Naive thymus-derived CD4-positive, alpha-beta T cell (primary cell): ENCODE data around the gene RNF227. TPM values are rescaled to one million over a fixed set of nuclear protein-coding genes. Genes with fewer than 3 reads are reported as not detected.
A peak's percentile ranks its signal among the peaks of the same experiment; 100 is the strongest.

Experiments
- ATAC-seq: fragments of 150-1000 bp; cut with Tn5 transposase; 2 replicates; pipeline ENCODE4 v1.10.0; 2021; ENCODE audit warnings: mild to moderate bottlenecking, moderate library complexity
- CTCF ChIA-PET: fragments of 350-600 bp; sonication (Branson Sonifier 250); formaldehyde crosslinking; loops from one replicate; lab custom pipeline; 2021; ENCODE audit warnings: antibody characterized with exemption; lab: Charles Lee
- POLR2A ChIA-PET: fragments of 350-600 bp; sonication (Branson Sonifier 250); formaldehyde crosslinking; loops from one replicate; lab custom pipeline; 2021; ENCODE audit warnings: antibody characterized with exemption, inconsistent platforms; lab: Charles Lee
- DNase-seq, 9 donors: peaks; one replicate each; pipeline versions ENCODE4 v3.0.0 to v3.0.0-alpha.2; 2020 to 2022; ENCODE audit warnings: mixed read lengths in 1 of 9
- H3K27ac ChIP-seq: one replicate; pipeline ENCODE4 v1.7.0; 2013; ENCODE audit warnings: mild to moderate bottlenecking, low read depth, low read length, moderate library complexity
- H3K27me3 ChIP-seq, 2 donors: one replicate each; pipeline ENCODE4 v1.7.0; 2013; ENCODE audit warnings: low read length in 2 of 2, mild to moderate bottlenecking in 2 of 2, moderate library complexity in 2 of 2; ENCODE audit not compliant: control insufficient read depth in 2 of 2, insufficient read depth in 2 of 2
- H3K36me3 ChIP-seq, 3 experiments: 1 replicate in 2 of 3; 2 replicates in 1 of 3; pipeline ENCODE4 v1.7.0; 2013; ENCODE audit warnings: low read length in 3 of 3, mild to moderate bottlenecking in 3 of 3, moderate library complexity in 1 of 3; ENCODE audit not compliant: insufficient read depth in 3 of 3, control insufficient read depth in 2 of 3
- H3K4me1 ChIP-seq, 2 donors: one replicate each; pipeline ENCODE4 v1.7.0; 2013; ENCODE audit warnings: low read length in 2 of 2, mild to moderate bottlenecking in 2 of 2, moderate library complexity in 1 of 2; ENCODE audit not compliant: control insufficient read depth in 2 of 2, insufficient read depth in 2 of 2
- H3K4me3 ChIP-seq: 2 replicates; pipeline ENCODE4 v1.7.0; 2013; ENCODE audit warnings: mild to moderate bottlenecking, low read length
- H3K9me3 ChIP-seq, 3 experiments: 1 replicate in 2 of 3; 2 replicates in 1 of 3; pipeline ENCODE4 v1.7.0; 2013; ENCODE audit warnings: low read length in 3 of 3; ENCODE audit not compliant: control insufficient read depth in 2 of 3
- H3K27ac Mint-ChIP-seq, 9 donors: one replicate each; pipeline ENCODE4 v1.8.0; 2020 to 2022; ENCODE audit warnings: mixed read lengths in 9 of 9, mild to moderate bottlenecking in 8 of 9, moderate library complexity in 5 of 9, inconsistent platforms in 2 of 9
- H3K27me3 Mint-ChIP-seq, 5 donors: one replicate each; pipeline ENCODE4 v1.8.0; 2021 to 2022; ENCODE audit warnings: mixed read lengths in 5 of 5, mild to moderate bottlenecking in 1 of 5
- H3K36me3 Mint-ChIP-seq, 5 donors: one replicate each; pipeline ENCODE4 v1.8.0; 2020 to 2022; ENCODE audit warnings: mixed read lengths in 5 of 5, mild to moderate bottlenecking in 3 of 5, inconsistent platforms in 1 of 5
- H3K4me1 Mint-ChIP-seq, 7 donors: one replicate each; pipeline ENCODE4 v1.8.0; 2020 to 2022; ENCODE audit warnings: mixed read lengths in 7 of 7, mild to moderate bottlenecking in 3 of 7, inconsistent platforms in 1 of 7
- H3K4me3 Mint-ChIP-seq, 10 donors: one replicate each; pipeline ENCODE4 v1.8.0; 2020 to 2022; ENCODE audit warnings: mild to moderate bottlenecking in 10 of 10, mixed read lengths in 10 of 10, moderate library complexity in 6 of 10, inconsistent platforms in 2 of 10
- H3K9me3 Mint-ChIP-seq, 11 donors: one replicate each; pipeline ENCODE4 v1.8.0; 2020 to 2022; ENCODE audit warnings: mixed read lengths in 11 of 11, mild to moderate bottlenecking in 4 of 11, inconsistent platforms in 1 of 11, moderate library complexity in 1 of 11
- intact Hi-C, 2 donors: fragments of 100-400 bp; cut with micrococcal nuclease; formaldehyde crosslinking; loops; one replicate each; pipeline ENCODE4 v1.15.1; 2023
- polyA plus RNA-seq, 2 donors: library from polyadenylated mRNA; unstranded; fragments of 300-500 nt; fragmentation: Illumina TruSeq; gene quantifications; one replicate each; pipeline ENCODE4 v1.2.3, GENCODE V29; 2021
- total RNA-seq, 6 experiments: library from RNA in 5 of 6; stranded (reverse) in 5 of 6; gene quantifications; 1 replicate in 5 of 6; 2 replicates in 1 of 6; pipeline ENCODE4 v1.2.3 and lab custom pipeline; 2021 to 2026

The RNF227 gene
- total and polyA plus RNA-seq, 7 experiments from 2014 or later = 2.6 to 8.2 (median 4.9) TPM

DNA sequence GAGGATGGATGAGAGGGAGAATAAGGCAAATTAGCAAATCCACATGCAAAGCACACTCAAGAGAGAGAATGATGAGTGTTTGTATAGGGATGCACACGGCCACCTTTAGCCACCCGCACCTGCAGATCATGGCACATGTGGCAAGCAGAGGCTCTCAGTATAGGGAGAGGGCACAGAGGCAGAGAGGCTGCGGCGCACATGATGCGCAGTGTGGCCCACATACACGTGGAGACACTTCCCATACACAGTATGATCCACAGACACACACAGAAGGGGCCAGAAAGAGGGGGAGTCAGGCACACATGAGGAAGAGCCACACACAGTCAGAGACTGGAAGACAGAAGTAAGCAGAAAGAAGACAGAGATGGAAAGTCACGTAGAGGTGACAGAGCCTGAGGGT, 34.0 kb downstream of the RNF227 start:
- no peaks in the 10 kb centered on the region for H3K27me3 Mint-ChIP-seq
- ChIA-PET CTCF (interaction anchor here (0.9 to 1.3 kb wide), 3 partner anchors 19 to 299 kb away, joined by 3 to 12 read pairs (median 4); partner anchors contain the start of gene MPDU1), POLR2A (interaction anchor here (0.5 to 2.6 kb wide), 6 partner anchors 11 to 252 kb away, joined by 3 to 11 read pairs (median 4); partner anchors contain the start of genes CNTROB and TRAPPC1)
- Histone ChIP-seq H3K9me3 (no peaks in the 10 kb centered on the region), H3K4me3 (no peak overlapping the region), H3K4me1 (peaks cover 12 to 35% of the 10 kb centered on the region in 2 donors), H3K27ac (peak overlapping the region; percentile 60), H3K36me3 (peaks cover 0 to 8% (median 4%) of the 10 kb centered on the region in 3 experiments), H3K27me3 (no peaks in the 10 kb centered on the region)
- DNase-seq = no peak
- peaks cover 0 to 6% (median 2%) of the 10 kb centered on the region in 5 donors for H3K36me3 Mint-ChIP-seq
- H3K4me3 Mint-ChIP-seq = no peak overlapping the region
- H3K4me1 Mint-ChIP-seq = peaks cover 0 to 7% (median 4%) of the 10 kb centered on the region in 7 donors
- intact Hi-C loops = loop anchor here in 1 of 2 donors (10.0 kb wide), 1 partner anchor 343 kb away; no protein-coding TSS in a partner anchor
- ATAC-seq = no peak
- no peak overlapping the region for H3K27ac Mint-ChIP-seq
- peaks cover 0 to 6% (median 0%) of the 10 kb centered on the region in 11 donors for H3K9me3 Mint-ChIP-seq

DNA sequence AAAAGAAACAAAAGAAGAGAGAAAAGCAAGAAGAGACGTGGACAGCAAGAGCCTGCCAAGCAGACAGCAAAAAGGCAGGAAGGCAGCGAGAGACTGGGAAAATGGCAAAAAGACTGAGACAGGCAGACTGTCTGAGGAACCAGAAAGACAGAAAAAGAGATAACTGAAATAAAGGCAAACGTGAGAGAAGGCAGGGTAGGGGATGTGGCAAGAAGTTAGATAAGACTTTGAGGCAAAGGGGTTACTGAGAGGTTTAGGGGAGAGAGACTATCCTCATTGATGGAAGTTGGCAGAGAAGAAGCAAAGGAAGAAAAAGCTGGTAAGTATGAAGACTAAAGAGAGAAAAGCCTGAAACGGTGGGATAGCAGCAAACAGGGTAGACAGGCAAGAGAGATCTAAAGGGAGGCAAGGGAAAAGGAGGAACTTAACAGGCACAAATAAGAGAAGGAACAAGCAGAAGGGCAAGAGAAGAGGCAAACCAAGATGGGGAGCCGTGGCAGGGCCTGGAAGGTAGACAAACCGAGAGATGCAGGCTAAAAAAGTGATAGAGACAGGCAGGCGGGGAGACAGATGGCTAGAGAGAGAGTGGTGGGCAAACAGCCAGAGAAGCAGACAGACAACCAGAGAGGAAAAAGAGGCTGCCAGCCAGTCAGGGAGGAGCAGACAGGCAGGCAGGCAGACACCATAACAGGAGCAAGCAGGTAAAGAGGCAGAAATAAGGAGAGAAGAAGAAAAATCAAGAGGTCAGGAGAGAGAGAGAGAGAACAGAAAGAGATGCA, 34.6 kb downstream of the RNF227 start:
- Histone ChIP-seq H3K27me3 (no peaks in the 10 kb centered on the region), H3K36me3 (peaks cover 0 to 8% (median 4%) of the 10 kb centered on the region in 3 experiments), H3K4me1 (peaks cover 7 to 35% of the 10 kb centered on the region in 2 donors), H3K27ac (peak overlapping the region; percentile 60), H3K9me3 (no peaks in the 10 kb centered on the region), H3K4me3 (no peak overlapping the region)
- Mint-ChIP-seq H3K27me3 (no peaks in the 10 kb centered on the region), H3K4me3 (no peak overlapping the region), H3K4me1 (peaks cover 0 to 10% (median 9%) of the 10 kb centered on the region in 7 donors), H3K36me3 (peaks cover under 1 to 8% (median 2%) of the 10 kb centered on the region in 5 donors), H3K27ac (no peak overlapping the region), H3K9me3 (peaks cover 0 to 6% (median 0%) of the 10 kb centered on the region in 11 donors)
- ChIA-PET POLR2A (interaction anchor here (0.8 kb wide), 1 partner anchor 38 kb away, joined by 3 read pairs; no protein-coding TSS in a partner anchor), CTCF (no interaction called here)
- intact Hi-C loops = loop anchor here in 1 of 2 donors (10.0 kb wide), 1 partner anchor 343 kb away; no protein-coding TSS in a partner anchor
- DNase-seq = peak in 2 of 9 donors; percentile 12 to 21
- no peak for ATAC-seq

DNA sequence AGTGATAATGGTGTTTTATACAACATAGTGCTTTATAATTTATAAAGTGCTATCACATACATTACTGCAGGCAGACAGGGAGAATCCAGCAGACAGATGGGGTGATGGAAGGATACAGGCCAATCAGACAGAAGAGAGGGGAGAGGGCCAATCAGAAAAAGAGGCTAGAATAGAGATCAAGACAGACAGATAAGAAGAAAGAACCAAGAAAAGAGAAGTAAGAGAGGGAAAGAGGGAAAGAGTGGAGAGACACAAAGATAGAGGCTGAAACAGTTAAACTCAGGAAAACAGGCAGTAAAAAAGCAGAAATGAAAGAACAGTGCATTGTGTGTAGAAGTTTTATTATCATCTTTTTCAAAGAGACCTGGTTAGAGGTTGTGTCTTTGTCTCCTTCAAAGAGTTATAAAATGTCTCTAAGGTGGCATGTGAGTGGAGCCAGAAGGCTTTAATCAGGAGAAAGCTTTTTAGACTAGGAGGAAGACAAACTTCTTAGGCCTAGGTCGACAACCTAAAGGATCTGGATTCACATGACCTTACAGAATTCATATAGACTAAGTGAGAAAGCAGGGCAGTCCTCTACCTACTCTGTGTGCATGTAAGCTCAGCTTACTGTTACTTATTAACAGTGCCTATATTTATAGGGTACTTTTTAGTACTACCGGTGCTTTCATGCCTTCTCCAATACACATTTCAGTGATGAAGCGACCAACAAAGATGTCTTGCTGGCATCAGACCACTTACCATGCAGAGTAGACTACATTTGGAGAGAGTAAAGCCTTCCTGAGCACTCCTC, 35.8 kb downstream of the RNF227 start:
- Histone ChIP-seq H3K9me3 (no peaks in the 10 kb centered on the region), H3K27me3 (no peaks in the 10 kb centered on the region), H3K27ac (peak overlapping the region; percentile 60), H3K4me1 (peaks cover 7 to 35% of the 10 kb centered on the region in 2 donors), H3K36me3 (peaks cover 0 to 5% (median 4%) of the 10 kb centered on the region in 3 experiments), H3K4me3 (no peak overlapping the region)
- CTCF ChIA-PET = interaction anchor here (1.0 kb wide), 1 partner anchor 110 kb away, joined by 3 read pairs; no protein-coding TSS in a partner anchor
- DNase-seq (no peak), ATAC-seq (no peak)
- Mint-ChIP-seq H3K27ac (no peak overlapping the region), H3K36me3 (peaks cover 0 to 10% (median 6%) of the 10 kb centered on the region in 5 donors), H3K9me3 (no peaks in the 10 kb centered on the region), H3K4me3 (no peak overlapping the region), H3K27me3 (no peaks in the 10 kb centered on the region), H3K4me1 (peaks cover 2 to 19% (median 13%) of the 10 kb centered on the region in 7 donors)
- POLR2A ChIA-PET = interaction anchor here (0.5 to 1.2 kb wide), 3 partner anchors 9 to 13 kb away, joined by 3 read pairs; no protein-coding TSS in a partner anchor
- intact Hi-C loops = loop anchor here in 1 of 2 donors (10.0 kb wide), 1 partner anchor 345 kb away; no protein-coding TSS in a partner anchor

DNA sequence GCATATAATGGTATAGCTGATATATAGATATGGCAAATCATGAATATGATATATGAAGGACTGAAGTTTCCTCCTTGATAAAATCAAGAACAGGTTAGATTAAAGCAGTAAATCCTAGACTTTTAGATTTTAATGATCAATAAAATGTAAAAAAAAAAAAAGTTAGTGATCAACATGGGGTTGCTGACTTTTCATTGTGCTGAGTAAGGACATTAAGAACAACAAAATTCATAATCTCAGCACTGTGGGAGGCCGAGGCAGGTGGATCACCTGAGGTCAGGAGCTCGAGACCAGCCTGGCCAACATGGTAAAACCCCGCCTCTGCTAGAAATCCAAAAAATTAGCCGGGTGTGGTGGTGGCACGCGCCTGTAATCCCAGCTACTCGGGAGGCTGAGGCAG, 37.9 kb downstream of the RNF227 start:
- DNase-seq = no peak
- no peak overlapping the region for H3K27ac Mint-ChIP-seq
- no peaks in the 10 kb centered on the region for H3K9me3 Mint-ChIP-seq
- Histone ChIP-seq H3K27me3 (no peaks in the 10 kb centered on the region), H3K9me3 (no peaks in the 10 kb centered on the region), H3K36me3 (peaks cover 0 to 10% (median 4%) of the 10 kb centered on the region in 3 experiments), H3K27ac (no peak overlapping the region), H3K4me1 (peaks cover 0 to 27% of the 10 kb centered on the region in 2 donors), H3K4me3 (no peak overlapping the region)
- H3K27me3 Mint-ChIP-seq = no peaks in the 10 kb centered on the region
- intact Hi-C loops = no loop called here
- peaks cover 9 to 18% (median 16%) of the 10 kb centered on the region in 5 donors for H3K36me3 Mint-ChIP-seq
- POLR2A ChIA-PET = interaction anchor here (0.7 kb wide), 1 partner anchor 28 kb away, joined by 8 read pairs; no protein-coding TSS in a partner anchor
- H3K4me3 Mint-ChIP-seq = no peak overlapping the region
- CTCF ChIA-PET = interaction anchor here (0.7 to 1.4 kb wide), 4 partner anchors 14 to 112 kb away, joined by 3 to 5 read pairs (median 4); partner anchors contain the start of gene NAA38
- peaks cover 4 to 31% (median 23%) of the 10 kb centered on the region in 7 donors for H3K4me1 Mint-ChIP-seq
- no peak for ATAC-seq

DNA sequence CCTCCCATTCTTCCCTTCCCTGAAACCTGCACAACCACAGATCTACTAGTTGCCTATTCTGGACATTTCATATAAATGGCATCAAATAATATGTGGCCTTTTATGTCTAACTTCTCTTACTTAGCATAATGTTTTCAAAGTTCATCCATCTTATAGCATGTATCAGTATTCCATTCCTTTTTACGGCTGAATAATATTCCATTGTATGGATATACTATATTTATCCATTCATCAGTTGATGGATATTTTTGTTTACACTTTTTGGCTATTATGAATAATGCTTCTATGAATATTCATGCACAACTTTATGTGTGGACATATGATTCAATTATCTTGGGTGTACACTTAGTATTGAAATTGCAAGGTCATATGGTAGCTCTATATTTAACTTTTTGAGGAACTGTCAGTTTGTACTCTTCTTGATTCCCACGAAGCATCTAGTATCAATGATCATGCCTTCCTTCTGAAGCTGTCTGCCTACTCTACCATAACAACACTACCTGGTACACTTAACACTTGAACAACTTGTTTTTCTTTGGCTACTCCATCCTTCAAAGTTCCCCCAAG, 40.2 kb downstream of the RNF227 start:
- H3K9me3 ChIP-seq = no peaks in the 10 kb centered on the region
- CTCF ChIA-PET = interaction anchor here (1.3 kb wide), 1 partner anchor 114 kb away, joined by 4 read pairs; no protein-coding TSS in a partner anchor
- POLR2A ChIA-PET = interaction anchor here (0.6 to 1.5 kb wide), 4 partner anchors 9 to 375 kb away, joined by 3 to 10 read pairs (median 6); no protein-coding TSS in a partner anchor
- no peak overlapping the region for H3K4me3 Mint-ChIP-seq
- peaks cover 0 to 10% (median 4%) of the 10 kb centered on the region in 3 experiments for H3K36me3 ChIP-seq
- DNase-seq (no peak), ATAC-seq (peak; percentile 42)
- H3K27ac Mint-ChIP-seq = peak overlapping the region in 3 of 9 donors; percentile 3 to 40 (median 9)
- H3K27ac ChIP-seq = no peak overlapping the region
- H3K4me3 ChIP-seq = no peak overlapping the region
- H3K27me3 ChIP-seq = no peaks in the 10 kb centered on the region
- peaks cover 0 to 5% of the 10 kb centered on the region in 2 donors for H3K4me1 ChIP-seq
- no peaks in the 10 kb centered on the region for H3K27me3 Mint-ChIP-seq
- H3K36me3 Mint-ChIP-seq = peaks cover 10 to 35% (median 23%) of the 10 kb centered on the region in 5 donors
- peaks cover 4 to 46% (median 35%) of the 10 kb centered on the region in 7 donors for H3K4me1 Mint-ChIP-seq
- H3K9me3 Mint-ChIP-seq = no peaks in the 10 kb centered on the region
- intact Hi-C loops = no loop called here
